Ishikawa (cell line): ENCODE measurements around the gene EME1.

Source experiments
- CEBPB ChIP-seq: IDR thresholded peaks from 2 replicates; pipeline ENCODE4 v1.6.1; 2012
- CREB1 ChIP-seq: IDR thresholded peaks from 2 replicates; pipeline ENCODE4 v1.6.1; 2012; ENCODE audit warnings: low read depth
- EGR1 ChIP-seq: IDR thresholded peaks from 2 replicates; pipeline ENCODE4 v1.6.1; 2012
- EP300 ChIP-seq: IDR thresholded peaks from 2 replicates; pipeline ENCODE4 v1.6.1; 2012; ENCODE audit warnings: borderline replicate concordance
- FOXM1 ChIP-seq: IDR thresholded peaks from 2 replicates; pipeline ENCODE4 v1.6.1; 2012; ENCODE audit warnings: low read depth, borderline replicate concordance
- MAX ChIP-seq: IDR thresholded peaks from 2 replicates; pipeline ENCODE4 v1.6.1; 2012
- NFIC ChIP-seq: IDR thresholded peaks from 2 replicates; pipeline ENCODE4 v1.6.1; 2012
- RAD21 ChIP-seq: IDR thresholded peaks from 2 replicates; pipeline ENCODE4 v1.6.1; 2012; ENCODE audit warnings: low read depth
- REST ChIP-seq: IDR thresholded peaks from 2 replicates; pipeline ENCODE4 v1.6.1; 2012; ENCODE audit warnings: low read depth, mild to moderate bottlenecking
- TAF1 ChIP-seq: IDR thresholded peaks from 2 replicates; pipeline ENCODE4 v1.6.1; 2012; ENCODE audit warnings: low read depth, mild to moderate bottlenecking
- TCF12 ChIP-seq: IDR thresholded peaks from 2 replicates; pipeline ENCODE4 v1.6.1; 2012; ENCODE audit warnings: low read depth
- TEAD4 ChIP-seq: IDR thresholded peaks from 2 replicates; pipeline ENCODE4 v1.6.1; 2012
- USF1 ChIP-seq: IDR thresholded peaks from 2 replicates; pipeline ENCODE4 v1.6.1; 2012
- YY1 ChIP-seq: IDR thresholded peaks from 2 replicates; pipeline ENCODE4 v1.6.1; 2012; ENCODE audit warnings: low read depth
- ZBTB7A ChIP-seq: IDR thresholded peaks from 2 replicates; pipeline ENCODE4 v1.6.1; 2012; ENCODE audit warnings: low read depth

The EME1 gene

GRCh38 chr17:50331085-50331791, 41.8 kb upstream of the EME1 start:
- TF ChIP-seq REST = no peak
- no peak for TF ChIP-seq TEAD4
- TF ChIP-seq EGR1 = no peak
- no peak for TF ChIP-seq ZBTB7A
- no peak for TF ChIP-seq MAX
- no peak for TF ChIP-seq FOXM1
- no peak for TF ChIP-seq EP300
- no peak for TF ChIP-seq CEBPB
- TF ChIP-seq USF1 = no peak
- TF ChIP-seq RAD21 = no peak
- TF ChIP-seq TAF1 = no peak
- TF ChIP-seq NFIC = no peak

DNA sequence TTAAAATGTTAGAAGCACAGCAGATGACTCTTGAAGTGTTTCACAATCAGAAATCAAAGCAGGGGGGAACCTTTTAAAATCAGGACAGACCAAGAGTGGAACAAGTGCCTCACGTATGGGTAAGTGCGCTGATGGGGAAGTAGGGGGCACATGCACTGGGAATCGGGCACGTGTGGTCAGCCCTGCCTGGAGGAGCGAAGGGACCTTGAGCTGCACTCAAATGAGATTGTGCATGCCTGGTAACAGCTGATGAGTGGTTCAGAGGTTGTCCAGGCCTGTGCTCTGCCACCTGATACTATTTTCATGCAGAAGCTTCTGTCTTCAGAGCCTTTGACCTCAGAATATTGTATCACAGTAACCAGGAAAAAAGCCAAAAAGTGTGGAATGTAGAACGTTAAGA, 40.8 kb upstream of the EME1 start:
- TF ChIP-seq TCF12 (no peak), RAD21 (no peak), EGR1 (no peak), YY1 (no peak), CEBPB (no peak), TEAD4 (no peak), ZBTB7A (no peak), NFIC (no peak), REST (no peak), USF1 (no peak), TAF1 (no peak), FOXM1 (no peak), MAX (no peak), CREB1 (no peak), EP300 (no peak)

- TF ChIP-seq RAD21 = peak; percentile 41; the same call in 1 of the 2 replicates
These were observed 39.6 kb upstream of the EME1 start for GRCh38 chr17:50333291-50334057.

GRCh38 chr17:50337956-50338355, 35.1 kb upstream of the EME1 start:
- TF ChIP-seq NFIC (no peak), TCF12 (no peak), ZBTB7A (no peak), EGR1 (no peak)

DNA sequence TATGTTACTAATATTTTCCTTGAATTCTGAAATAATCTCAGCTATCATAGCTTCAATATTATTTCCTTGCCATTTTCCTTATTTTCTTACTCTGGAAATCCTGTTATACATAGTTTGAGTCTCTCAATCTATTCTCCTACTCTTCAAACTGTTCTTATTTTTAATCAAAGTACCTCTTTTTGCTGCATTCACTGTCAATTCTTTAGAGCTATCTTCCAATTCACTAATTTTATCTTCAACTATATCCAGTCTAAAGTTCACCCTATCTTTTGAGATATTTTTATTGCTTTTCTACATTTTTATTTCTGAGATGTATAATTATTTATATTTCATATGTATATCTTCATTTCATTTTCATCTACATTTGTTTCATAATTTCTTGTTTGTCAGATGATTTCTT, 34.4 kb upstream of the EME1 start:
- no peak for TF ChIP-seq EGR1
- no peak for TF ChIP-seq EP300
- TF ChIP-seq NFIC = no peak
- TF ChIP-seq FOXM1 = no peak
- TF ChIP-seq RAD21 = no peak
- TF ChIP-seq CEBPB = no peak
- no peak for TF ChIP-seq MAX
- TF ChIP-seq ZBTB7A = no peak
- no peak for TF ChIP-seq CREB1
- no peak for TF ChIP-seq USF1
- no peak for TF ChIP-seq YY1
